Putamen (tissue), 1 donor: ENCODE measurements around the gene LEMD1.
"Not testable (repeated sequence)": the region's sequence is repeated elsewhere in the genome, so short reads cannot be mapped to it uniquely, and the experiment has no call there.

Experiments used
- DNase-seq: peaks from one replicate; pipeline ENCODE4 v3.0.0-alpha.2; 2016; ENCODE audit warnings: low spot score

LEMD1 gene

GRCh38 chr1:205429762-205430695 is 8.2 kb upstream of the LEMD1 start:
- no peak for DNase-seq

GRCh38 chr1:205424901-205425600 is 3.2 kb upstream of the LEMD1 start:
- DNase-seq = no peak

DNA sequence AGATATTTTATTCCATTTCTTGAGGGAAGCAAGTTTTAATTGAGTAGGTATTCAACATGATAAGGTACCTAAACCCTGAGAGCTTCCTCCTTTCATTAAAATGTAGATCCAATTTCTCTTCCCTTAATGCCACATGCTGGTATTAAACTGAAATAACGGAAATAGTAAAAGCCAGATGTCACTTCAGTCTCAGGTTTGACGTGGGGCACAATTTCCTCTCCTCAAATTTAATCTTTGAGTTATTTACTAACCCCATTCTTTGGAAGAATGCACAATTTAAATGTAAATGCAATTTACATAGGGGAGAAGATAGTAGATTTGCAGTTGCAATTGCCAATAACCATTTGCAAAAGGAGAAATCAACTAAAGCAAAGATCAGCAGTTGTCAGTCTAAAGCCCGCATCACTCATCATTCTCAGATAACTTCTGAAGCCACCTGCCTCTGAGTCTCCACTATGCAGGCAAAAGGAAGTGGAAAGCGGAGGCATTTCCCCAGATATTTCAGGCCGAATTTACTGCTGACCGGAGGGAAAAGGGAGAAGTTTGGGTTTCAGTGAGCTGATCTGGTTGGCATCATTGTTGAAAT is 2.1 kb upstream of the LEMD1 start:
- DNase-seq = no peak

- DNase-seq = no peak
Measured at GRCh38 chr1:205422993-205423642, 1.3 kb upstream of the LEMD1 start.

DNA sequence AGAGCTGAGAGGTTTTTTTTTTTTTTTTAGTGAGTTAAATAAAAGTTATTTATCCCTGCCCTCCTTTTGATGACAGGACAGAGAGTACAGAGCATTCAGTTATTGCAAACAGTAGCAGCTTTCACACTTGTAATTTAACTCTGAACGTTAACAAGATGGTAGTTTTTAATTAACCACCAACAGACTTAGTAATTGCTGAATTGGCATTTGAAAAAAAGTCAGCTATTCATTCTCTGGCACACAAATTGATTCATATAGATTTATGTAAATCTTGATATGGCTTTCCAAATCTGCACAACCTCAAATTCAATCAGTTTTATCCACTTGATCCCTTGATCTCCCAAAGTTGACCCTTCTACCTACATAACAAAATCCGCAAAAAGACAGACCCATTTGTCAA is 918 bp downstream of the LEMD1 start:
- no peak for DNase-seq

GRCh38 chr1:205417870-205418635 is 3.8 kb downstream of the LEMD1 start:
- DNase-seq = no peak

DNA sequence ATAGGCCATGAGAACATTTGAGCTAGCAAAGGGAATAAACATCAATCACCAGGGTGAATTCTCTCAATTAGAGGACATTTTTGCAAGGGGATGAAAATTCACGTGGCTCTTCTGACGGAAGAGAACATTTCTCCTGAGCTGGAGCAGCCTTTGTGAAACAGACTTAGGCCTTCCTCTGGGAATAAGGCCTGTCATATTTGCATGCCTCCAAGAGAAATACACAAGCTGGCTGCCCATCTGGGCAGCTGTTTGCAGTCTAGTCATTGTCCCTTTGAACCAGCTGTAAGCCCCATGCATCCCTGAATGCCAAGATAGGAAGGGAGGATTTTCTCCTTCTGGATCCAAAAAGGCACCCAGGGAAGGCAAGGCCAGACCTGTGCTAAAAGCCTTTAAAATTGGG is 5.5 kb downstream of the LEMD1 start:
- no peak for DNase-seq

DNA sequence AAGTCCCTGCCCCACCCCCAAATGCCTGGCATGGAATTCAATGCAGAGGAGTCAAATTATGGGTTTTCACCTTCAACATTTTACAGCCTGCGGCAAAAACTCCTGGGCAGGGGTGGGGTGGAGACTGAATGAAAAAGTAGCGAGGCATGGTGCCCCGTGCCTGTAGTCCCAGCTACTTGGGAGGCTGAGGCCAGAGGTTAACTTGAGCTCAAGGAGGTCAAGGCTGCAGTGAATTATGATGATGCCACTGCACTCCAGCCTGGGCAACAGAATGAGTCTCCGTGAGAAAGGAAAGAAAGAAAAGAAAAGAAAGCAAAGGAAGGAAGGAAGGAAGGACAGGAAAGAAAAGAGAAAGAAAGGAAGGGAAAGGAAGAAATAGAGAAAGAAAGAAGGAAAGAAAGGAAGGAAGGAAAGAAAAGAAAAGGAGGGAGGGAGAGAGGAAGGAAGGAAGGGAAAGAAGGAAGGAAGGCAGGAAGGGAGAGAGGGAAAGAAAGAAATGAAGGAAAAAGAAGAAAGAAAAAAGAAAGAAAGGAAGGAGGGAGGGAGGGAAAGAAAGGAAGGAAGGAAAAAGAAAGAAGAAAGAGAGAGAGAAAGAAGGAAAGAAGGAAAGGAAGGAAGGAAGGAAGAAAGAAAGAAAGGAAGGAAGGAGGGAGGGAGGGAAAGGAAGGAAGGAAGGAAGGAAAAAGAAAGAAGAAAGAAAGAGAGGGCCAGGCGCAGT is 11.1 kb downstream of the LEMD1 start:
- no peak for DNase-seq

DNA sequence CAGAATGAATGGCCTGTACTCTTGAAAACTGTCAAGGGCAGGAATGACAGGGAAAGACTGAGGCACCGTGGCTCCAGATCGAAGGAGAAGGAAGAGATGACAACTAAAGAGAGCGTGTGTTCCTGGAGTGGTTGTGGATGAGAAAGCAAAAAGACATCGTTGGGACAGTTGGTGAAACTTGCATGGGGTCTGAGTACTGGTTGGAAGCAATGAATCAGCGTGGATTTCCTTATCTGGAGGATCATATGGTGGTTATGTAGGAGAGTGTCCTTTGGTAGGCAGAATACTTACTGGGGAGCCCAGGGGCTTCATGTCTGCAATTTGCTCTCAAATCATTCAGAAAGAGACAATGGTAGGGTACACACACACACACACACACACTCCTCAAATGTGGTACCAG is 13.9 kb downstream of the LEMD1 start:
- DNase-seq = no peak

- DNase-seq = not testable (repeated sequence)
Measured at GRCh38 chr1:205406252-205406651, 15.6 kb downstream of the LEMD1 start.

DNA sequence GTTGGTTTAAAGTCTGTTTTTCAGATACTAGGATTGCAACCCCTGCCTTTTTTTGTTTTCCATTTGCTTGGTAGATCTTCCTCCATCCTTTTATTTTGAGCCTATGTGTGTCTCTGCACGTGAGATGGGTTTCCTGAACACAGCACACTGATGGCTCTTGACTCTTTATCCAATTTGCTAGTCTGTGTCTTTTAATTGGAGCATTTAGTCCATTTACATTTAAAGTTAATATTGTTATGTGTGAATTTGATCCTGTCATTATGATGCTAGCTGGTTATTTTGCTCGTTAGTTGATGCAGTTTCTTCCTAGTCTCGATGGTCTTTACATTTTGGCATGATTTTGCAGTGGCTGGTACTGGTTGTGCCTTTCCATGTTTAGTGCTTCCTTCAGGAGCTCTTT is 17.4 kb downstream of the LEMD1 start:
- DNase-seq = not testable (repeated sequence)

DNA sequence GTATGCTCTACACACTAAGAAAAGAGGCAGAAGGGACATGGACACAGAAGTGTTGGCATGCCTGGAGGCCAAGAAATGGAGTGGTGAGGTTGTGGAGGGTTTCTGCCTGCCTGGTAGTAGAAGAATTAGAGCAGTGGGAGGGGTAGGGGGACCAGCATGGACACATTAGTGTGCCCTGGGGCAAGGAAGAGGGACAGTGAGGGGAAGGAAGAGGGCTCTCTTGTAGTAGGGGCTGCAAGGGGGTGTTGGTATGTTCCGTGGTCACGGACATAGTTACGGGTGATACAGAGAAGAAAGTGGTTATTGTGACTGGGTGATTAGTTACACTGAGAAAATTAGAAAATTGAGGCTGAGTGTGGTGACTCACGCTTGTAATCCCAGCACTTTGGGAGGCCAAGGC is 23.3 kb downstream of the LEMD1 start:
- no peak for DNase-seq

- DNase-seq = peak; percentile 24
Measured at GRCh38 chr1:205396967-205397616, 24.8 kb downstream of the LEMD1 start.

DNA sequence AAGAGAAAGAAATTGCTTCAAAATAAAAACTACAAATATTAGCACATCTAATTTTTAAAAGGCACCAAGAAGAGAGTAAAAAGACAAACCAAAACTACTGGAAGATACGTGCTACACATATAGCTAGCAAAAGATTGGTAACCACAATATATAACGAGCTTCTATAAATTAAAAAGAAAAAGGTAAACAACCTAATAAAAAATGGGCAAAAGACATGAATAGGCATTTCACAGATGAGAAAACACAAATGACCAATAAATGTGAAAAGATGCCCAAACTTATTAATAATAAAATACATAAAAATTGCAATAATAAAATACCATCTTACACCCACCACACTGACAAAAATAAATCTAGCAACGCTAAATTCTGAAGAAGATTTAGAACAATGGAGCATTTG is 26.2 kb downstream of the LEMD1 start:
- no peak for DNase-seq

GRCh38 chr1:205392650-205393049 is 29.2 kb downstream of the LEMD1 start:
- DNase-seq = no peak

- no peak for DNase-seq
Measured at GRCh38 chr1:205391386-205391785, 30.5 kb downstream of the LEMD1 start.

- DNase-seq = no peak
Measured at GRCh38 chr1:205387845-205388244, 34.0 kb downstream of the LEMD1 start.

DNA sequence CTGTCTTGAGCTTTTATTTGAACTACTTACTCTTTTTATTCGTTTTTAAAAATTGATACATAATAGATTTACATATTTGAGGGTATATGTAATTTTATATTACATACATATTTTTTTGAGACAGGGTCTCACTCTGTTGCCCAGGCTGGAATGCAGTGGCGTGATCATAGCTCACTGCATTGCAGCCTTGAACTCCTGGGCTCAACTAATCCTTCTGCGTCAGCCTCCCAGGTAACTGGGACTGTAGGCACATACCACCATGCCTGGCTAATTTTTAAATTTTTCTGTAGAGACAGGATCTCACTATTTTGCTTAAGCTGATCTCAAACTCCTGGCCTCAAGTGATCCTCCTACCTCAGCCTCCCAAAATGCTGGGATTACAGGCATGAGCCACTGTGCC is 38.9 kb downstream of the LEMD1 start:
- not testable (repeated sequence) for DNase-seq

DNA sequence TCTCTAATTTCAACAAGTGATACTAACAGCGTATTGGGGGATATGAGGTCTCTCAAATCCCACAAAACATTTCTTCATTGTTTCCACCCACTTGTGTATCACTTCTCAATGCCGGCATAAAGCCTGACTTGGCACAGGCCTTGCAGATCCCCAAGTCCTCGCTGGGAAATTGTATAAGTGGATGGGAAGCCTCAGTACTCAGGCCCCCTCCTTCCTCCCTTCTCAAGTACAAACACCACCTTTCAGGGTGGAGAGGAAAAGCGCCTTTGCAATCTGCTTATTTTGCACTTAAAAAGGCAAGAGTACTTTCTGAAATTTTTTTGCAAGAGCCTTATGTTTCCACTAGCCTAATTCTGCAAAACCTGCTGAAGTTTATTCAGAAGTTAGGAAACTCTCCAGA is 39.3 kb downstream of the LEMD1 start:
- DNase-seq = no peak

- DNase-seq = no peak
Measured at GRCh38 chr1:205381305-205381704, 40.6 kb downstream of the LEMD1 start.
